Measurements from ENCODE around the gene CHST12. TPM values are rescaled to one million over a fixed set of nuclear protein-coding genes. Genes with fewer than 3 reads are reported as not detected.

Gene CHST12
- total and polyA plus RNA-seq, 10 of the 15 experiments (the other 5 are each of a cell fraction or from before 2014, with no cell fraction given), result 0.05 to 14.2 (median 3.3) TPM

DNA sequence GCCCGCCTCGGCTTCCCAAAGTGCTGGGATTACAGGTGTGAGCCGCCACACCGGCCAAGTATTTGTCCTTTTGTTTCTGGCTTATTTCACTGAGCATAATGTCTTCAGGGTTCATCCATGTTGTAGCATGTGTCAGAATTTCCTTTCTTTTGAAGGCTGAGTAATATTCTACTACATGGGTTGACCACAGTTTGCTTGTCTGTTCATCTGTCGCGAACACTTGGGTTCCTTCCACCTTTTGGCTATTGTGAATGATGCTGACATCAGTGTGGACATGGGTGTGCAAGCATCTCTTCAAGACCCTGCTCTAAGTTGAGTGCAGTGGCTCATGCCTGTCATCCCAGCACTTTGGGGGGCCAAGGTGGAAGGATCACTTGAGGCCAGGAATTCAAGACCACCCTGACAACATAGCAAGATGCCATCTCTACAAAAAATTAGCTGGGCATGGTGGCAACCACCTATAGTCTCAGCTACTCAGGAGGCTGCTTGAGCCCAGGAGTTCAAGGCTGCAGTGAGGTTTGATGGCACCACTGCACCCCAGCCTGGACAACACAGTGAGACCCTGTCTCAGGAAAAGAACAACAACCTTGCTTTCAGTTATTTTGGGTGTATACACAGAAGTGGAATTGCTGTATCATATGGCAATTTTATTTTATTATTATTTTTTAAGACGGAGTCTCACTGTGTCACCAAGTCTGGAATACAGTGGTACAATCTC, 17.0 kb downstream of the CHST12 start (continued):
- TF ChIP-seq, protein P1, sequence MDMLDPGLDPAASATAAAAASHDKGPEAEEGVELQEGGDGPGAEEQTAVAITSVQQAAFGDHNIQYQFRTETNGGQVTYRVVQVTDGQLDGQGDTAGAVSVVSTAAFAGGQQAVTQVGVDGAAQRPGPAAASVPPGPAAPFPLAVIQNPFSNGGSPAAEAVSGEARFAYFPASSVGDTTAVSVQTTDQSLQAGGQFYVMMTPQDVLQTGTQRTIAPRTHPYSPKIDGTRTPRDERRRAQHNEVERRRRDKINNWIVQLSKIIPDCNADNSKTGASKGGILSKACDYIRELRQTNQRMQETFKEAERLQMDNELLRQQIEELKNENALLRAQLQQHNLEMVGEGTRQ (IDR thresholded peaks at IDR 0.05; ENCODE audit: borderline replicate concordance, low read depth, low read length), result no peak
- no peak for TF ChIP-seq TCF3 (IDR thresholded peaks at IDR 0.05; ENCODE audit: borderline replicate concordance, insufficient read depth, low read depth, low read length)
- TF ChIP-seq, protein P2, sequence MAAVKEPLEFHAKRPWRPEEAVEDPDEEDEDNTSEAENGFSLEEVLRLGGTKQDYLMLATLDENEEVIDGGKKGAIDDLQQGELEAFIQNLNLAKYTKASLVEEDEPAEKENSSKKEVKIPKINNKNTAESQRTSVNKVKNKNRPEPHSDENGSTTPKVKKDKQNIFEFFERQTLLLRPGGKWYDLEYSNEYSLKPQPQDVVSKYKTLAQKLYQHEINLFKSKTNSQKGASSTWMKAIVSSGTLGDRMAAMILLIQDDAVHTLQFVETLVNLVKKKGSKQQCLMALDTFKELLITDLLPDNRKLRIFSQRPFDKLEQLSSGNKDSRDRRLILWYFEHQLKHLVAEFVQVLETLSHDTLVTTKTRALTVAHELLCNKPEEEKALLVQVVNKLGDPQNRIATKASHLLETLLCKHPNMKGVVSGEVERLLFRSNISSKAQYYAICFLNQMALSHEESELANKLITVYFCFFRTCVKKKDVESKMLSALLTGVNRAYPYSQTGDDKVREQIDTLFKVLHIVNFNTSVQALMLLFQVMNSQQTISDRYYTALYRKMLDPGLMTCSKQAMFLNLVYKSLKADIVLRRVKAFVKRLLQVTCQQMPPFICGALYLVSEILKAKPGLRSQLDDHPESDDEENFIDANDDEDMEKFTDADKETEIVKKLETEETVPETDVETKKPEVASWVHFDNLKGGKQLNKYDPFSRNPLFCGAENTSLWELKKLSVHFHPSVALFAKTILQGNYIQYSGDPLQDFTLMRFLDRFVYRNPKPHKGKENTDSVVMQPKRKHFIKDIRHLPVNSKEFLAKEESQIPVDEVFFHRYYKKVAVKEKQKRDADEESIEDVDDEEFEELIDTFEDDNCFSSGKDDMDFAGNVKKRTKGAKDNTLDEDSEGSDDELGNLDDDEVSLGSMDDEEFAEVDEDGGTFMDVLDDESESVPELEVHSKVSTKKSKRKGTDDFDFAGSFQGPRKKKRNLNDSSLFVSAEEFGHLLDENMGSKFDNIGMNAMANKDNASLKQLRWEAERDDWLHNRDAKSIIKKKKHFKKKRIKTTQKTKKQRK (IDR thresholded peaks at IDR 0.05; ENCODE audit: low read depth, low read length), result no peak

DNA sequence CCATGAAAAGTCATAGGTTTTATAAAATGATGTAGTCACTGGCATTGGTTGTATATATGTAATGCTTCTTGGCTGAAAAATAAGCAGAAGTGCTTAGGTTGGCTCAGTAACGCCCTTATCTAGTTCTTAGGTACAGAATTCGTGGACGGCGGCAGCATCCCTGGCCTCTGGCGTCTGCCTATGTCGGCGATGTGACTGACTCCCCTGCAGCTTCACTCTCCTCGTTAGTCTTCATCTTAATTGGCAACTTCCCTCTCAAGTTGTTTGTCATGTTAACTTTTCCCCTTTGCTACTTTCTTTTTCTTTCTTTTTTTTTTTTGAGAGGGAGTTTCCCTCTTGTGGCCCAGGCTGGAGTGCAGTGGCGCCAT, 18.5 kb downstream of the CHST12 start:
- H3K79me2 ChIP-seq (ENCODE audit: control insufficient read depth, insufficient read depth, low read length), result peaks cover 11% of the 10 kb centered on the region
- ChIA-PET CTCF (no interaction called here), RAD21 (ENCODE audit: unreplicated experiment) (no interaction called here), POLR2A (interaction anchor here (1.1 kb wide), 1 partner anchor 28 kb away, joined by 3 read pairs; no protein-coding TSS in a partner anchor), SMC1A (ENCODE audit: uncharacterized antibody, unreplicated experiment) (interaction anchor here (0.6 to 1.5 kb wide), 3 partner anchors 9 to 650 kb away, joined by 3 to 7 read pairs (median 5); no protein-coding TSS in a partner anchor)
- WGBS (ENCODE audit: insufficient coverage, insufficient replicate concordance, low lambda C conversion rate, missing lambda C conversion rate), result 92% methylated on average over 9 of the region's 9 CpGs
- no peaks in the 10 kb centered on the region for H3K27me3 ChIP-seq (replicated peaks in 1 of 2; ENCODE audit: control insufficient read depth in 2 of 2, insufficient read depth in 2 of 2, low read length in 1 of 2)
- ATAC-seq (no peak), FAIRE-seq (no peak), DNase-seq (ENCODE audit: low read depth, low spot score) (no peak)
- in situ Hi-C loops (cut with MboI) (no loop called here), intact Hi-C loops (cut with micrococcal nuclease; ENCODE audit: unreplicated experiment) (no loop called here)
- peaks cover 0 to 3% of the 10 kb centered on the region in 2 experiments; a peak in 3 of 4 replicates for H3K36me3 ChIP-seq (ENCODE audit: control insufficient read depth in 2 of 2, insufficient read depth in 2 of 2, low read length in 1 of 2)
- 0 out of 2 replicates have a peak, but pooled peaks cover 3% of the 10 kb centered on the region for H3K4me1 ChIP-seq (ENCODE audit: control insufficient read depth, insufficient read depth, low read length)
- TF ChIP-seq, protein P3, sequence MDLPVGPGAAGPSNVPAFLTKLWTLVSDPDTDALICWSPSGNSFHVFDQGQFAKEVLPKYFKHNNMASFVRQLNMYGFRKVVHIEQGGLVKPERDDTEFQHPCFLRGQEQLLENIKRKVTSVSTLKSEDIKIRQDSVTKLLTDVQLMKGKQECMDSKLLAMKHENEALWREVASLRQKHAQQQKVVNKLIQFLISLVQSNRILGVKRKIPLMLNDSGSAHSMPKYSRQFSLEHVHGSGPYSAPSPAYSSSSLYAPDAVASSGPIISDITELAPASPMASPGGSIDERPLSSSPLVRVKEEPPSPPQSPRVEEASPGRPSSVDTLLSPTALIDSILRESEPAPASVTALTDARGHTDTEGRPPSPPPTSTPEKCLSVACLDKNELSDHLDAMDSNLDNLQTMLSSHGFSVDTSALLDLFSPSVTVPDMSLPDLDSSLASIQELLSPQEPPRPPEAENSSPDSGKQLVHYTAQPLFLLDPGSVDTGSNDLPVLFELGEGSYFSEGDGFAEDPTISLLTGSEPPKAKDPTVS (IDR thresholded peaks at IDR 0.05; ENCODE audit: low read depth, low read length), result no peak
- TF ChIP-seq, protein P4, sequence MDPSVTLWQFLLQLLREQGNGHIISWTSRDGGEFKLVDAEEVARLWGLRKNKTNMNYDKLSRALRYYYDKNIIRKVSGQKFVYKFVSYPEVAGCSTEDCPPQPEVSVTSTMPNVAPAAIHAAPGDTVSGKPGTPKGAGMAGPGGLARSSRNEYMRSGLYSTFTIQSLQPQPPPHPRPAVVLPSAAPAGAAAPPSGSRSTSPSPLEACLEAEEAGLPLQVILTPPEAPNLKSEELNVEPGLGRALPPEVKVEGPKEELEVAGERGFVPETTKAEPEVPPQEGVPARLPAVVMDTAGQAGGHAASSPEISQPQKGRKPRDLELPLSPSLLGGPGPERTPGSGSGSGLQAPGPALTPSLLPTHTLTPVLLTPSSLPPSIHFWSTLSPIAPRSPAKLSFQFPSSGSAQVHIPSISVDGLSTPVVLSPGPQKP (IDR thresholded peaks at IDR 0.05; ENCODE audit: low read depth, low read length), result no peak
- TF ChIP-seq ZNF384 (IDR thresholded peaks at IDR 0.05; ENCODE audit: borderline replicate concordance, low read depth, low read length) (no peak), SREBF1 (IDR thresholded peaks at IDR 0.05; ENCODE audit: low read length) (no peak), STAT3 (IDR thresholded peaks at IDR 0.05; ENCODE audit: low read depth, low read length) (no peak), ZNF24 (IDR thresholded peaks at IDR 0.05) (no peak)
- H3K9me3 ChIP-seq (replicated peaks; ENCODE audit: control insufficient read depth, insufficient read depth, low read length), result no peaks in the 10 kb centered on the region
- no peak overlapping the region for H3K4me2 ChIP-seq (ENCODE audit: control insufficient read depth, insufficient read depth)
- H3K27ac ChIP-seq (ENCODE audit: control insufficient read depth, insufficient read depth), result no peak overlapping the region
- no peak overlapping the region for H3K9ac ChIP-seq (ENCODE audit: control insufficient read depth, insufficient read depth, low read length)
- no peak overlapping the region for H3K4me3 ChIP-seq
- H4K20me1 ChIP-seq (ENCODE audit: control insufficient read depth, insufficient read depth), result 0 out of 2 replicates have a peak, but pooled peaks cover 2% of the 10 kb centered on the region
- no TSS peak for BruUV-seq (replicated peaks)
- no peak overlapping the region for H2AFZ ChIP-seq (ENCODE audit: control insufficient read depth, low read depth, low read length)

Data from GM12878 (cell line).